Measurements from ENCODE around the gene PDZD8.
"Not testable (repeated sequence)": the region's sequence is repeated elsewhere in the genome, so short reads cannot be mapped to it uniquely, and the experiment has no call there.

Gene PDZD8

DNA sequence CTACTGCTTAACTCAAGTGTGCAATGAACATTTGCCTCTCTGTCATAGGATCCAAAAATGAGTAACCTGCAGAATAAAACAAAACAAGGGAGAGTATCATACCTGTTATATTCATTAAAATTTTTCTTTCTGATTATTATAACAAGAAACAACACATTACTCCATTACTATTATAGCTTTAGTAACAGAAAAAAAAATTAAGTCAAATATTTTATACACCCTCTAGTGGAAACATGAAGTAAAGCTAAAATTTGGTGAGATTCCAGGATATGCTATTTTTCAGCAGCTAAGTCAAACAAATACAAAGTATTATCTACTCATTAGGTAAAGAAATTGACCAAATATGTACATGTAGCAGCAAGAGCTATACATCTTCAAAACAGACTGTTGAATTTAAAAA is 56.3 kb downstream of the PDZD8 start:
- Histone ChIP-seq H3K27ac (no peak overlapping the region), H3K4me1 (no peaks in the 10 kb centered on the region), H3K9me3 (no peaks in the 10 kb centered on the region), H3K27me3 (no peaks in the 10 kb centered on the region), H3K4me3 (no peak overlapping the region), H3K36me3 (no peaks in the 10 kb centered on the region)
- TF ChIP-seq, protein P1, sequence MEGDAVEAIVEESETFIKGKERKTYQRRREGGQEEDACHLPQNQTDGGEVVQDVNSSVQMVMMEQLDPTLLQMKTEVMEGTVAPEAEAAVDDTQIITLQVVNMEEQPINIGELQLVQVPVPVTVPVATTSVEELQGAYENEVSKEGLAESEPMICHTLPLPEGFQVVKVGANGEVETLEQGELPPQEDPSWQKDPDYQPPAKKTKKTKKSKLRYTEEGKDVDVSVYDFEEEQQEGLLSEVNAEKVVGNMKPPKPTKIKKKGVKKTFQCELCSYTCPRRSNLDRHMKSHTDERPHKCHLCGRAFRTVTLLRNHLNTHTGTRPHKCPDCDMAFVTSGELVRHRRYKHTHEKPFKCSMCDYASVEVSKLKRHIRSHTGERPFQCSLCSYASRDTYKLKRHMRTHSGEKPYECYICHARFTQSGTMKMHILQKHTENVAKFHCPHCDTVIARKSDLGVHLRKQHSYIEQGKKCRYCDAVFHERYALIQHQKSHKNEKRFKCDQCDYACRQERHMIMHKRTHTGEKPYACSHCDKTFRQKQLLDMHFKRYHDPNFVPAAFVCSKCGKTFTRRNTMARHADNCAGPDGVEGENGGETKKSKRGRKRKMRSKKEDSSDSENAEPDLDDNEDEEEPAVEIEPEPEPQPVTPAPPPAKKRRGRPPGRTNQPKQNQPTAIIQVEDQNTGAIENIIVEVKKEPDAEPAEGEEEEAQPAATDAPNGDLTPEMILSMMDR (IDR thresholded peaks at IDR 0.05), result peak in 1 of 2 experiments; percentile 26
- no peak for DNase-seq
- intact Hi-C loops (cut with DNase I; ENCODE audit: low total_unique reads), result no loop called here

DNA sequence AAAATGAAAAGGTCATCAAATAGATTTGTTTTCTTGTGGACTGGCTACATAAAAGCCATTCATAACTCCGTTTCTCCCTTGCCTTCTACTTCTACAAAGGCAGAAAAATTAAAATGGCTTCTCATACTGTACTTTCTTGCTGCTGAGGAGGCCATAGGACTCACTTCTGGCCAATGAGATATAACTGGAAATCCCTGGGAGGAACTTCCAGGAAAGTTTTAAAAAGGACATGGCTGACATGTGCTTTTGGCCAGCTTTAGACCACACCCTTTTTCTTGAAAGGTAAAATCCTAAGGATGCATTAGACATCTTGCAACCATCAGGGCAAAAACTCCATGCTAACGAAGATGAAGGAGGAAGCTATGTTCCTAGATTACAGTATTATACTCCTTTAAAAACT is 58.5 kb downstream of the PDZD8 start:
- H3K27ac ChIP-seq, result no peak overlapping the region
- TF ChIP-seq, protein P1 (IDR thresholded peaks at IDR 0.05), result no peak
- H3K27me3 ChIP-seq, result no peaks in the 10 kb centered on the region
- no peak overlapping the region for H3K4me3 ChIP-seq
- H3K9me3 ChIP-seq, result no peaks in the 10 kb centered on the region
- intact Hi-C loops (cut with DNase I; ENCODE audit: low total_unique reads), result no loop called here
- DNase-seq, result no peak
- no peaks in the 10 kb centered on the region for H3K4me1 ChIP-seq
- no peaks in the 10 kb centered on the region for H3K36me3 ChIP-seq

DNA sequence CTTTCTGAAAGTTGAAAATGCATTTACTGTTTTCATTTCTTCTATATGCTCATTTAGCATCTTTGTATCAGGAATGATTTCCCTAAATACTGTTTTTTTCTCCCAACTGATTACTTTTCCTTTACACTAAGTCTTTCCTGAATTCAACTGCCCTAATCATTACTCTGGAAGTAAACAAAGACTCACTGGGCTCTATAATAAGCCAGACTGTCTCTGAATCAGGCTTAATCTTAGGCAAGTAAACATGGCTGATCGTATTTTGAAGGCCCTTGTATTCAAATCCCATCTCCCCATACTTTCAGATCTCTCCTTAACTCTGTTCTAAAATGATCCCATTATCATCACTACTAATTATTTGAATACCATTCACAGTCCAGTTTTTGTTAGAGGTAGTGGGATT is 61.6 kb downstream of the PDZD8 start:
- H3K27me3 ChIP-seq, result no peaks in the 10 kb centered on the region
- DNase-seq, result no peak
- H3K27ac ChIP-seq, result no peak overlapping the region
- no peaks in the 10 kb centered on the region for H3K36me3 ChIP-seq
- TF ChIP-seq, protein P1 (IDR thresholded peaks at IDR 0.05), result no peak
- intact Hi-C loops (cut with DNase I; ENCODE audit: low total_unique reads), result no loop called here
- no peak overlapping the region for H3K4me3 ChIP-seq
- H3K4me1 ChIP-seq, result no peaks in the 10 kb centered on the region
- no peaks in the 10 kb centered on the region for H3K9me3 ChIP-seq

DNA sequence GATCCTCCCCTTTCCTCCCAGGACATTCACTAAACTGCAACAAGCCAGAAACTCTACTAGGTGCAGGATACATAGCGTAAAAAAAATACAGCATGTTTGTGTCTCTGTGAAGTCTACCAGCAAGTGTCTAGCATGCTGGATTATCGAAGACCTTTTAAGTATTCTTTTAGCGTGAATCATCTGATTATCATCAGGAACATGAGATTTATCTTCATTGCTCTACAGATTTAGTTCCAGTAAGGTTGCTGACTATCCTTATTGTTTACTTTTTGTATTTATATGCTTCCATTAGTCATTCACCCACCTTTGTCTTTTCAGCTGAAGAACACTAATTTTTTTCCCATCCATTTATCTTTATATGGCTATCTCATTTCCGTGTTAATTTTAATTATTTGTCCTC is 62.8 kb downstream of the PDZD8 start:
- intact Hi-C loops (cut with DNase I; ENCODE audit: low total_unique reads), result no loop called here
- Histone ChIP-seq H3K9me3 (no peaks in the 10 kb centered on the region), H3K36me3 (no peaks in the 10 kb centered on the region), H3K27me3 (no peaks in the 10 kb centered on the region), H3K27ac (no peak overlapping the region), H3K4me3 (no peak overlapping the region), H3K4me1 (no peaks in the 10 kb centered on the region)
- TF ChIP-seq, protein P1 (IDR thresholded peaks at IDR 0.05), result no peak
- no peak for DNase-seq

DNA sequence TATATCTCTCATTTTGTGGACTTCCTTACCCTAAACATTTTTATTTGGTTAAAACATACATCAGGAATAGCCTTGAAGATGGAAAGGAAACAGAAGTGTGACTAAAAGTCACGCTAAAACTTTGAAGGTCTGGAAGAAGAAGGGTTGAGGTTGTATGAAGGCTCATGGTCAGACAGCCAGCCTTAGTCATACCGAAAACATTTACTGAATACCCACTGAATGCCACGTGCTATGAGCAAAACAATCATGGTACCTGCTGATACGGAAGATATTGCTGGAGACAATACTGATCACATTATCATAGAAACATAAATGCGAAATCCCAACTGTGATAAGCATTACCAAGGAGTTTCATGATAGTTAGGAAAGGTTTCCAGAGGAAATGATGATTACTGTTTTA is 64.0 kb downstream of the PDZD8 start:
- Histone ChIP-seq H3K9me3 (no peaks in the 10 kb centered on the region), H3K27me3 (no peaks in the 10 kb centered on the region), H3K4me1 (no peaks in the 10 kb centered on the region), H3K36me3 (no peaks in the 10 kb centered on the region), H3K27ac (no peak overlapping the region), H3K4me3 (no peak overlapping the region)
- no peak for DNase-seq
- TF ChIP-seq, protein P1 (IDR thresholded peaks at IDR 0.05), result no peak
- intact Hi-C loops (cut with DNase I; ENCODE audit: low total_unique reads), result no loop called here

DNA sequence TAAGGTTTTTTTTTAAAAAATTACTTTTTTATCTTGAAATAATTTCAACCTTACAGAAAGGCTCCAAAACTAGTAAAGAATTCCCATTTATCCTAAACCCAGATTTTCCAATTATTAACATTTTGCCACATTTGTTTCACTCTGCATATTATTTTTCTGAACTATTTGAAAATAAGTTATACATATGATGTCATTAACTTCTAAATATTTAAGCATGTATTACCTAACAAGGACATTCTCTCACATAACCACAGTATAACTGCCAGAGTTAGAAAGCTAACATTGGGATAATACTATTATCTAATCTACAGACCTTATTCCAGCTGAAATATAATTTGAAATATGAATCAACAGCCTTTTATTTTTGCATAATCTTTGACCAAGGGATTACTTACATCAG is 68.6 kb downstream of the PDZD8 start:
- no peak overlapping the region for H3K27ac ChIP-seq
- no peaks in the 10 kb centered on the region for H3K27me3 ChIP-seq
- no peaks in the 10 kb centered on the region for H3K4me1 ChIP-seq
- no peak for DNase-seq
- TF ChIP-seq, protein P1 (IDR thresholded peaks at IDR 0.05), result no peak
- no peaks in the 10 kb centered on the region for H3K9me3 ChIP-seq
- no peaks in the 10 kb centered on the region for H3K36me3 ChIP-seq
- no peak overlapping the region for H3K4me3 ChIP-seq
- intact Hi-C loops (cut with DNase I; ENCODE audit: low total_unique reads), result no loop called here

DNA sequence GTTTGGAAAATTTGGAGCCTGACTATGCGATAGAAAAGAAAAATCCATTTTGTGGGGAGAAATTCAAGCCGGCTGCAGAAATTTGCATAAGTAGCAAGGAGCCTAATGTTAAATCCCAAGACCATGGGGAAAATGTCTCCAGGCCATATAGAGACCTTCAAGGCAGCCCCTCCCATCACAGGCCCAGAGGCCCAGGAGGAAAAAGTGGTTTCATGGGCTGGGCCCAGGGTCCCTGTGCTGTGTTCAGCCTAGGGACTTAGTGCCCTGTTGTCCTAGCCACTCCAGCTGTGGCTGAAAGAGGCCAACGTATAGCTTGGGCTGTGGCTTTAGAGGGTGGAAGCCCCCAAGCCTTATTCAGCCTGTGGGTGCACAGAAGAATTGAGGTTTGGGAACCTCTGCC is 71.8 kb downstream of the PDZD8 start:
- H3K4me3 ChIP-seq; intact Hi-C loops (cut with DNase I; ENCODE audit: low total_unique reads); H3K27me3 ChIP-seq: not testable (repeated sequence)

More for the DNA sequence above, 71.8 kb downstream of the PDZD8 start:
- not testable (repeated sequence) for H3K36me3 ChIP-seq, H3K4me1 ChIP-seq, DNase-seq, H3K27ac ChIP-seq, H3K9me3 ChIP-seq
